Endodermal cell (in vitro differentiated cells): Measurements from ENCODE around the gene ABCB7. TPM values are rescaled to one million over a fixed set of nuclear protein-coding genes. Genes with fewer than 3 reads are reported as not detected.
"Not testable (repeated sequence)": the region's sequence is repeated elsewhere in the genome, so short reads cannot be mapped to it uniquely, and the experiment has no call there.

Source experiments
- DNase-seq: peaks from one replicate; pipeline ENCODE4 v3.0.0-alpha.2; 2017
- H3K27ac ChIP-seq: 2 replicates; pipeline ENCODE4 v1.5.1; 2013; ENCODE audit warnings: mild to moderate bottlenecking, low read depth, low read length, moderate library complexity
- H3K27me3 ChIP-seq: 2 replicates; pipeline ENCODE4 v1.6.1; 2013; ENCODE audit warnings: mild to moderate bottlenecking, low read length, moderate library complexity; ENCODE audit not compliant: insufficient read depth, control insufficient read depth, poor library complexity, severe bottlenecking
- H3K36me3 ChIP-seq: 2 replicates; pipeline ENCODE4 v1.7.0; 2013; ENCODE audit warnings: mild to moderate bottlenecking, low read length, moderate library complexity; ENCODE audit not compliant: control insufficient read depth, insufficient read depth
- H3K4me1 ChIP-seq: one replicate; pipeline ENCODE4 v1.7.0; 2013; ENCODE audit warnings: low read length; ENCODE audit not compliant: control insufficient read depth, insufficient read depth
- H3K4me3 ChIP-seq: 2 replicates; pipeline ENCODE4 v1.5.1; 2013; ENCODE audit warnings: mild to moderate bottlenecking, low read length, moderate library complexity
- H3K9ac ChIP-seq: 2 replicates; pipeline ENCODE4 v1.6.1; 2013; ENCODE audit warnings: mild to moderate bottlenecking, low read length, moderate library complexity; ENCODE audit not compliant: poor library complexity, severe bottlenecking; ENCODE audit errors: extremely low read depth
- H3K9me3 ChIP-seq: 2 replicates; pipeline ENCODE4 v1.6.1; 2013; ENCODE audit warnings: mild to moderate bottlenecking, low read length, moderate library complexity; ENCODE audit not compliant: control insufficient read depth
- H3K27ac Mint-ChIP-seq: 2 replicates; pipeline ENCODE4 v1.8.0; 2020; ENCODE audit warnings: mixed read lengths
- H3K27me3 Mint-ChIP-seq: 2 replicates; pipeline ENCODE4 v1.8.0; 2021; ENCODE audit warnings: mild to moderate bottlenecking, mixed read lengths; ENCODE audit not compliant: insufficient read depth
- H3K36me3 Mint-ChIP-seq: 2 replicates; pipeline ENCODE4 v1.8.0; 2020; ENCODE audit warnings: low read depth, mixed read lengths
- H3K4me1 Mint-ChIP-seq: 2 replicates; pipeline ENCODE4 v1.8.0; 2020; ENCODE audit warnings: mixed read lengths
- H3K4me3 Mint-ChIP-seq: 2 replicates; pipeline ENCODE4 v1.8.0; 2020; ENCODE audit warnings: mild to moderate bottlenecking, moderate library complexity, mixed read lengths
- H3K9me3 Mint-ChIP-seq: 2 replicates; pipeline ENCODE4 v1.8.0; 2020; ENCODE audit warnings: mild to moderate bottlenecking, mixed read lengths
- WGBS, 2 experiments: methylation state at CpG; one replicate each; pipeline versions ENCODE4 v1.1.5 to v1.1.7; 2013; ENCODE audit warnings: missing lambda C conversion rate in 2 of 2, mixed read lengths in 1 of 2; ENCODE audit not compliant: insufficient coverage in 1 of 2, insufficient read length in 1 of 2; 5-methylcytosine and 5-hydroxymethylcytosine counted together
- total RNA-seq, 2 donors: library from RNA; stranded (reverse); fragmentation: NEBNext Ultra II Directional in 1 of 2; extraction: Animal tissue kit (Norgen Biotek cat#: 25700) in 1 of 2; gene quantifications; 2 replicates in 1 of 2; 3 replicates in 1 of 2; pipeline ENCODE4 v1.2.1, GENCODE V29; 2021
- TF ChIP-seq, protein P1 (sequence below): fragments of 200-600 bp; sonication (generic); conservative IDR thresholded peaks from 2 replicates; pipeline ENCODE4 v1.5.0; 2021; ENCODE audit warnings: antibody characterized with exemption, mild to moderate bottlenecking

The ABCB7 gene
- total RNA-seq, 2 donors from 2014 or later: 38.2 to 40.0 TPM

GRCh38 chrX:75061701-75062100, 94.4 kb downstream of the ABCB7 start:
- H3K4me3 Mint-ChIP-seq: no peak overlapping the region
- no peaks in the 10 kb centered on the region for H3K4me1 Mint-ChIP-seq
- no peaks in the 10 kb centered on the region for H3K27me3 Mint-ChIP-seq
- Histone ChIP-seq H3K4me1 (no peaks in the 10 kb centered on the region), H3K27ac (no peak overlapping the region), H3K27me3 (no peaks in the 10 kb centered on the region), H3K4me3 (no peak overlapping the region), H3K9me3 (no peaks in the 10 kb centered on the region), H3K36me3 (no peaks in the 10 kb centered on the region), H3K9ac (no peak overlapping the region)
- H3K36me3 Mint-ChIP-seq: peaks cover 10% of the 10 kb centered on the region
- peaks cover 21% of the 10 kb centered on the region for H3K9me3 Mint-ChIP-seq
- TF ChIP-seq, protein P1, sequence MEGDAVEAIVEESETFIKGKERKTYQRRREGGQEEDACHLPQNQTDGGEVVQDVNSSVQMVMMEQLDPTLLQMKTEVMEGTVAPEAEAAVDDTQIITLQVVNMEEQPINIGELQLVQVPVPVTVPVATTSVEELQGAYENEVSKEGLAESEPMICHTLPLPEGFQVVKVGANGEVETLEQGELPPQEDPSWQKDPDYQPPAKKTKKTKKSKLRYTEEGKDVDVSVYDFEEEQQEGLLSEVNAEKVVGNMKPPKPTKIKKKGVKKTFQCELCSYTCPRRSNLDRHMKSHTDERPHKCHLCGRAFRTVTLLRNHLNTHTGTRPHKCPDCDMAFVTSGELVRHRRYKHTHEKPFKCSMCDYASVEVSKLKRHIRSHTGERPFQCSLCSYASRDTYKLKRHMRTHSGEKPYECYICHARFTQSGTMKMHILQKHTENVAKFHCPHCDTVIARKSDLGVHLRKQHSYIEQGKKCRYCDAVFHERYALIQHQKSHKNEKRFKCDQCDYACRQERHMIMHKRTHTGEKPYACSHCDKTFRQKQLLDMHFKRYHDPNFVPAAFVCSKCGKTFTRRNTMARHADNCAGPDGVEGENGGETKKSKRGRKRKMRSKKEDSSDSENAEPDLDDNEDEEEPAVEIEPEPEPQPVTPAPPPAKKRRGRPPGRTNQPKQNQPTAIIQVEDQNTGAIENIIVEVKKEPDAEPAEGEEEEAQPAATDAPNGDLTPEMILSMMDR: no peak
- DNase-seq: no peak
- whole genome bisulfite sequencing, 2 experiments: 100% methylated on average over 1 of the region's 1 CpG; no CpG with 5 or more reads in 1 of the 2 experiments
- no peak overlapping the region for H3K27ac Mint-ChIP-seq

DNA sequence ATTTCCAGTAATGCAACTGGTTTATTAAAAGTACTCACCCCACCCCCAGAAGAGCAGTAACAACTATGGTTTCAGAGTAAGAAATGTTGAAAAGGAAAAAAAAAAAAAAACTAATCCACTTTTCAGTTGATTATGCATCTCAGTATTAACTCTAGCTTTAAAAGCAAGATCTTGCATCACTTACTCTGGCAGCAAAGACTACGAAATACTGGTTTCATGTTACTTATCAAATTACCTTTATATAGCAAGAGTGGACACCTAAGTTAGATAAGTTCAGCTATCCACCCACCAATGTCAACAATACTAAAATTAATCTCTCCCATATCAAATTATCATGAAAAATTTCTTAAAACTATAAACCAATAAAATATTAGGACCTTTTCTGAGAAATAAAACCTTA, 105.0 kb downstream of the ABCB7 start:
- no peaks in the 10 kb centered on the region for H3K36me3 ChIP-seq
- peaks cover 53% of the 10 kb centered on the region for H3K9me3 Mint-ChIP-seq
- peaks cover 24% of the 10 kb centered on the region for H3K36me3 Mint-ChIP-seq
- no peak overlapping the region for H3K4me3 ChIP-seq
- no peaks in the 10 kb centered on the region for H3K27me3 Mint-ChIP-seq
- H3K27ac Mint-ChIP-seq: no peak overlapping the region
- DNase-seq: no peak
- no peak overlapping the region for H3K4me3 Mint-ChIP-seq
- no peaks in the 10 kb centered on the region for H3K9me3 ChIP-seq
- no peaks in the 10 kb centered on the region for H3K4me1 ChIP-seq
- no peak overlapping the region for H3K9ac ChIP-seq
- no peaks in the 10 kb centered on the region for H3K27me3 ChIP-seq
- no peak overlapping the region for H3K27ac ChIP-seq
- H3K4me1 Mint-ChIP-seq: no peaks in the 10 kb centered on the region
- 100% methylated on average over 1 of the region's 1 CpG for WGBS, 2 experiments
- TF ChIP-seq, protein P1: no peak

DNA sequence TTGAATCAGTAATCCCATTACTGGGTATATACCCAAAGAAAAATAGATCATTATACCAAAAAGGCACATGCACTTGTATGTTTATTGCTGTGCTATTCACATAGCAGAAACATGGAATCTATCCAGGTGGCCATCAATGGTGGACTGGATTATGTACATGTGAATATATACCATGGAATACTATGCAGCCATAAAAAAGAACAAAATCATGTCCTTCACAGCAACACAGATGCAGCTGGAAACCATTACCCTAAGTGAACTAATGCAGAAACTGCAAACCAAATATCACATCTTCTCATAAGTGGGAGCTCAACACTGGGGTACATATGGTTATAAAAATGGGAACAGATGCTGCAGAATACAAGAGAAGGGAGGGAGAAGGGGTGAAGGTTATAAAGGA, 110.7 kb downstream of the ABCB7 start:
- no peak overlapping the region for H3K4me3 ChIP-seq
- Mint-ChIP-seq H3K4me3 (no peak overlapping the region), H3K27ac (no peak overlapping the region), H3K27me3 (no peaks in the 10 kb centered on the region), H3K9me3 (peaks cover 79% of the 10 kb centered on the region), H3K36me3 (peaks cover 22% of the 10 kb centered on the region), H3K4me1 (no peaks in the 10 kb centered on the region)
- H3K9ac ChIP-seq: no peak overlapping the region
- no peaks in the 10 kb centered on the region for H3K36me3 ChIP-seq
- no peaks in the 10 kb centered on the region for H3K4me1 ChIP-seq
- no peaks in the 10 kb centered on the region for H3K27me3 ChIP-seq
- TF ChIP-seq, protein P1: no peak
- H3K9me3 ChIP-seq: peaks cover 10% of the 10 kb centered on the region
- H3K27ac ChIP-seq: no peak overlapping the region
- DNase-seq: no peak

DNA sequence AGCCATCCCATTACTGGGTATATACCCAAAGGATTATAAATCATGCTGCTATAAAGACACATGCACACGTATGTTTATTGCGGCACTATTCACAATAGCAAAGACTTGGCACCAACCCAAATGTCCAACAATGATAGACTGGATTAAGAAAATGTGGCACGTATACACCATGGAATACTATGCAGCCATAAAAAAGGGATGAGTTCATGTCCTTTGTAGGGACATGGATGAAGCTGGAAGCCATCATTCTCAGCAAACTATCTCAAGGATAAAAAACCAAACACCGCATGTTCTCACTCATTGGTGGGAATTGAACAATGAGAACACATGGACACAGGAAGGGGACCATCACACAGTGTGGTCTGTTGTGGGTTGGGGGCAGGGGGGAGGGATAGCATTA, 111.9 kb downstream of the ABCB7 start:
- H3K4me1 Mint-ChIP-seq, H3K4me3 Mint-ChIP-seq, H3K36me3 ChIP-seq, H3K27ac Mint-ChIP-seq, H3K27me3 Mint-ChIP-seq, H3K27ac ChIP-seq, H3K9ac ChIP-seq, DNase-seq, H3K27me3 ChIP-seq, H3K4me3 ChIP-seq, H3K4me1 ChIP-seq: not testable (repeated sequence)
- H3K9me3 ChIP-seq: peaks cover 10% of the 10 kb centered on the region
- Mint-ChIP-seq H3K36me3 (peaks cover 24% of the 10 kb centered on the region), H3K9me3 (peaks cover 89% of the 10 kb centered on the region)
- no CpG with 5 or more reads among the region's 4 CpGs for WGBS, 2 experiments
